OCI-LY3 (cell line): ENCODE measurements around the gene STKLD1.

Experiments used
- H2AFZ ChIP-seq: fragments of 200-600, 300-600 bp; shearing (Covaris generic); 2 replicates; pipeline ENCODE4 v1.6.0; 2014; ENCODE audit warnings: antibody characterized with exemption, low read depth, low read length
- H3K27ac ChIP-seq: fragments of 200-600, 300-600 bp; sonication (generic); 2 replicates; pipeline ENCODE4 v1.5.1; 2014; ENCODE audit warnings: mild to moderate bottlenecking, low read length, moderate library complexity, mixed read lengths
- H3K27me3 ChIP-seq: fragments of 200-600, 300-600 bp; sonication (generic); 2 replicates; pipeline ENCODE4 v1.6.1; 2014; ENCODE audit warnings: low read depth, low read length, mixed read lengths
- H3K36me3 ChIP-seq: fragments of 200-600, 300-600 bp; sonication (generic); replicated peaks from 2 replicates; pipeline ENCODE3; 2014; ENCODE audit warnings: low read depth, low read length, mixed read lengths
- H3K4me1 ChIP-seq: fragments of 300-600, 200-600 bp; sonication (generic); 2 replicates; pipeline ENCODE4 v1.6.1; 2014; ENCODE audit warnings: low read length, mixed read lengths
- H3K4me2 ChIP-seq: fragments of 200-600, 300-600 bp; sonication (generic); 2 replicates; pipeline ENCODE4 v1.6.1; 2014; ENCODE audit warnings: low read length, mixed read lengths
- H3K4me3 ChIP-seq: fragments of 300-600, 200-600 bp; sonication (generic); 2 replicates; pipeline ENCODE4 v1.5.1; 2014; ENCODE audit warnings: antibody characterized with exemption, mild to moderate bottlenecking, low read length, moderate library complexity
- H3K79me2 ChIP-seq: fragments of 300-600, 200-600 bp; shearing (Covaris generic); 2 replicates; pipeline ENCODE4 v1.6.1; 2014; ENCODE audit warnings: mild to moderate bottlenecking, low read length, mixed read lengths
- H3K9ac ChIP-seq: fragments of 300-600, 200-600 bp; shearing (Covaris generic); 2 replicates; pipeline ENCODE4 v1.6.0; 2014; ENCODE audit warnings: mild to moderate bottlenecking, low read length, moderate library complexity
- H3K9me3 ChIP-seq: fragments of 200-600, 300-600 bp; shearing (Covaris generic); 2 replicates; pipeline ENCODE4 v1.6.1; 2014; ENCODE audit warnings: low read length, mixed read lengths; ENCODE audit not compliant: insufficient read depth
- H4K20me1 ChIP-seq: fragments of 200-600, 300-600 bp; sonication (generic); 2 replicates; pipeline ENCODE4 v1.6.1; 2016; ENCODE audit warnings: low read length, mixed read lengths; ENCODE audit not compliant: insufficient read depth
- EZH2phosphoT487 ChIP-seq: fragments of 200-600 bp; shearing (Covaris generic); IDR thresholded peaks from 2 replicates; pipeline ENCODE4 v1.6.1; 2018; ENCODE audit warnings: antibody characterized with exemption, mixed run types, low read depth
- TF ChIP-seq, protein P1 (sequence below): fragments of 200-600, 300-600 bp; sonication (generic); IDR thresholded peaks from 2 replicates; pipeline ENCODE4 v1.5.1; 2014; ENCODE audit warnings: antibody characterized with exemption, low read length, low read depth

Gene STKLD1

DNA sequence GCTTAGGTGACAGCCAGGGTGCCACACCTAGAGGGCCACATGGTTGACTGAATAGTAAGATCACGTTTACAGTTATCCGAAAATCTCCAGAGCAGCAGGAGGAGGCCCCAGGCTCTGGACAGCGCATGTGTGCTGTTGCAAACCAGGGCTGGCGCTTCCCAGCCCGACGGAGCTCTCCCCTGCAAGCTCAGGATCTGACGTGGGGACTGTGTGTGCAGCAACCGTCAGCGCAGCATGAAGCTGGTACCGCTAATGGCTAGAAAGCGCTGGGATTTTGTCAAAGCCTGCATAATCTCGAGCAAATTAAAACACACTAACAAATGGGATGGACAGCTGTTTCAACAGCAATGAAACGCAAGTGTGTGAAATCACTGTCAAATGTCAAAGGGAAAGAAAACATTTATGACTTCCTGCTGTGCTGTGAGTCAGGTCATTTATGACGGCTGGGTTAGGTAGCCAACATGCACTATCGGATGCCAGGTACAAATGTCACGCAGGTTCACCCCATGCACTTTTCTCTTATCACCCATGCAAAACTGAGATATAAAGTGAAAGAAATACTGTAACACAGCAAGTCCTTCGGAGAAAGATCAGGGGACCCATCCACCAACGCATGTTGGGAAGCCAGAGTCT lies 7.8 kb upstream of the STKLD1 start:
- Histone ChIP-seq H3K4me1 (no peaks in the 10 kb centered on the region), H3K36me3 (peaks cover 81% of the 10 kb centered on the region), H3K9ac (no peak overlapping the region)

DNA sequence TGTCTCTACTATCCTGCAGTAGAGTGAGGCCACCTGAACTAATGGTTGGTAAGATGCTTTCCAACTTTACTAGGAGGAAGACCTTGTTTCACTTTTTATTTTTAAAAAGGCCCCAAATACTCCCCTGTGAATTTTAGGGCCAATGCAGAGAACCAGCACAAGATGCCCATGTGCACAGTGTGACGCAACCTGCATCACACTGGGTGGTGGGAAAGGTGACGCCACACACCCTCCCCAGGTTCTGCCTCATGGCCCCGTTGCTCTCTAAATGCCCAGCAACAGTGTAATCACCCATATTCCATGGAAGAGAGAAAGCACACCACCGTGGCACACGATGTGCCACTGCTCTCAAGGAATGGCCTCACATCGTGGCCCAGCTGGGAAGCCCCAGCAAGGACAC lies 6.7 kb upstream of the STKLD1 start:
- no peak overlapping the region for H3K4me2 ChIP-seq
- H3K79me2 ChIP-seq = peaks cover 89% of the 10 kb centered on the region
- peaks cover 81% of the 10 kb centered on the region for H4K20me1 ChIP-seq
- H3K4me1 ChIP-seq = peaks cover 5% of the 10 kb centered on the region; the same call in 1 of the 2 replicates
- H3K9ac ChIP-seq = no peak overlapping the region
- H3K9me3 ChIP-seq = no peaks in the 10 kb centered on the region
- peaks cover 73% of the 10 kb centered on the region for H3K36me3 ChIP-seq
- no peak for TF ChIP-seq EZH2phosphoT487
- TF ChIP-seq, protein P1, sequence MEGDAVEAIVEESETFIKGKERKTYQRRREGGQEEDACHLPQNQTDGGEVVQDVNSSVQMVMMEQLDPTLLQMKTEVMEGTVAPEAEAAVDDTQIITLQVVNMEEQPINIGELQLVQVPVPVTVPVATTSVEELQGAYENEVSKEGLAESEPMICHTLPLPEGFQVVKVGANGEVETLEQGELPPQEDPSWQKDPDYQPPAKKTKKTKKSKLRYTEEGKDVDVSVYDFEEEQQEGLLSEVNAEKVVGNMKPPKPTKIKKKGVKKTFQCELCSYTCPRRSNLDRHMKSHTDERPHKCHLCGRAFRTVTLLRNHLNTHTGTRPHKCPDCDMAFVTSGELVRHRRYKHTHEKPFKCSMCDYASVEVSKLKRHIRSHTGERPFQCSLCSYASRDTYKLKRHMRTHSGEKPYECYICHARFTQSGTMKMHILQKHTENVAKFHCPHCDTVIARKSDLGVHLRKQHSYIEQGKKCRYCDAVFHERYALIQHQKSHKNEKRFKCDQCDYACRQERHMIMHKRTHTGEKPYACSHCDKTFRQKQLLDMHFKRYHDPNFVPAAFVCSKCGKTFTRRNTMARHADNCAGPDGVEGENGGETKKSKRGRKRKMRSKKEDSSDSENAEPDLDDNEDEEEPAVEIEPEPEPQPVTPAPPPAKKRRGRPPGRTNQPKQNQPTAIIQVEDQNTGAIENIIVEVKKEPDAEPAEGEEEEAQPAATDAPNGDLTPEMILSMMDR = no peak
- H3K27ac ChIP-seq = no peak overlapping the region
- H3K27me3 ChIP-seq = no peaks in the 10 kb centered on the region
- H2AFZ ChIP-seq = no peak overlapping the region
- no peak overlapping the region for H3K4me3 ChIP-seq

More for the DNA sequence above, 7.8 kb upstream of the STKLD1 start:
- TF ChIP-seq, protein P1 = no peak
- TF ChIP-seq EZH2phosphoT487 = no peak
- no peaks in the 10 kb centered on the region for H3K27me3 ChIP-seq
- no peak overlapping the region for H3K4me3 ChIP-seq
- no peak overlapping the region for H2AFZ ChIP-seq
- no peaks in the 10 kb centered on the region for H3K9me3 ChIP-seq
- H3K4me2 ChIP-seq = no peak overlapping the region
- H4K20me1 ChIP-seq = peaks cover 76% of the 10 kb centered on the region
- H3K79me2 ChIP-seq = peaks cover 78% of the 10 kb centered on the region
- H3K27ac ChIP-seq = no peak overlapping the region

DNA sequence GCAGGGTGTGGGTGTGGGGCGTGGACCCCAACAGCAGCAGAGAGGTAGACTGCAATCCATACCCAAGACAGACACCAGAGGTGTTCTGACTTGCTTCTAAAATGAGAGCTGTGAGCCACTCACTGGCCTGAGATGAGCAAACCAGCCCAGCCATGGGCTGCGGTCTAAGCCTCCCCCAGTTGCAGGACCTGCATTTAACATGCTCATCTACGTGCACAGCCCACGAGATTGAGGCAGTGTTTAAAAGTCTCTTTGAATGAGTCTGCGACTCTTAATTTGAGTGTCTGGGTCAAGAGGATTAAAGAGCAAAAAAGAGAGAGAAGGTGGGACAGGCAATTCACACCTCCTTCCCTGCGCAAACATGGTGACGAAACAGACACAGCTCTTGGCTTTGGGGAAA lies 6.2 kb upstream of the STKLD1 start:
- Histone ChIP-seq H3K79me2 (peaks cover 94% of the 10 kb centered on the region), H3K4me1 (peaks cover 5% of the 10 kb centered on the region; the same call in 1 of the 2 replicates), H3K9me3 (no peaks in the 10 kb centered on the region), H3K27ac (no peak overlapping the region), H3K9ac (no peak overlapping the region), H3K4me2 (no peak overlapping the region), H4K20me1 (peaks cover 86% of the 10 kb centered on the region), H3K4me3 (no peak overlapping the region), H3K27me3 (no peaks in the 10 kb centered on the region), H2AFZ (no peak overlapping the region), H3K36me3 (peaks cover 68% of the 10 kb centered on the region)
- TF ChIP-seq, protein P1 = no peak
- TF ChIP-seq EZH2phosphoT487 = no peak

DNA sequence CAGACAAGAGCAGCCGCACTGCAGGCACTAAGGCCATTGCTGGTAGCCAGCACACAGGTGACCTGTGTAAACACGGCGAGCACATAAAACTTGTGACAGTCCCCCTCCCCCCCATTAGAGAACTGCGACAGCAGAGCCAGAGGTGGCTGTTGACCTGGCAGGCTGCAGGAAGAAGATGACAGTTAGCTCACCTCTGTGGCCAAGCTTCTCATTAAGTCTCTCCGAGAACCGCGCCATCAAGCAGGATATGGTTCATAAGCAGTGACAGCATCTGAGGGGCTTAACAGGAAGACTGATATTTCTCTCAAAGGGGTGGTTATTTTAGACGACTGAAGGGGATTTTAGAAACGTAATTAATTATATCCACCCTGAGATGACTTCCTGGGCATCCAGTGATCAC lies 5.5 kb upstream of the STKLD1 start:
- no peak overlapping the region for H3K4me3 ChIP-seq
- H2AFZ ChIP-seq = no peak overlapping the region
- H3K9me3 ChIP-seq = no peaks in the 10 kb centered on the region
- peaks cover 100% of the 10 kb centered on the region for H3K79me2 ChIP-seq
- no peaks in the 10 kb centered on the region for H3K27me3 ChIP-seq
- H4K20me1 ChIP-seq = peaks cover 87% of the 10 kb centered on the region
- TF ChIP-seq, protein P1 = no peak
- no peak for TF ChIP-seq EZH2phosphoT487
- H3K27ac ChIP-seq = no peak overlapping the region
- H3K9ac ChIP-seq = no peak overlapping the region
- H3K4me2 ChIP-seq = no peak overlapping the region
- peaks cover 5% of the 10 kb centered on the region; the same call in 1 of the 2 replicates for H3K4me1 ChIP-seq
- peaks cover 61% of the 10 kb centered on the region for H3K36me3 ChIP-seq
